PC-9 (cell line): ENCODE data around the gene CYB5R4.

Source experiments
- CTCF ChIP-seq: fragments of 200-600 bp; sonication (generic); conservative IDR thresholded peaks from 2 replicates; pipeline ENCODE4 v1.6.1; 2017; ENCODE audit warnings: mixed run types, antibody characterized with exemption, mild to moderate bottlenecking, moderate library complexity
- EZH2 ChIP-seq: fragments of 200-600 bp; sonication (generic); IDR thresholded peaks from 2 replicates; pipeline ENCODE4 v1.8.0; 2017; ENCODE audit warnings: antibody characterized with exemption, low read depth

GRCh38 chr6:83824831-83825230 is 34.7 kb upstream of the CYB5R4 start:
- TF ChIP-seq CTCF (no peak), EZH2 (no peak)
